ENCODE data around the gene FDXR.
A peak's percentile ranks its signal among the peaks of the same experiment; 100 is the strongest.

Gene FDXR

GRCh38 chr17:74833501-74834377 is 39.1 kb downstream of the FDXR start:
- ATAC-seq (ENCODE audit: low read depth) (peak; percentile 83), DNase-seq (ENCODE audit: low spot score in 2 of 2) (peak; percentile 41 to 70)
- Mint-ChIP-seq H3K27me3 (no peaks in the 10 kb centered on the region), H3K4me1 (peaks cover 29% of the 10 kb centered on the region), H3K9me3 (no peaks in the 10 kb centered on the region), H3K27ac (peak overlapping the region; percentile 81), H3K36me3 (peaks cover 7% of the 10 kb centered on the region), H3K4me3 (peak overlapping the region; percentile 32)

- H3K4me1 Mint-ChIP-seq, result peaks cover 29% of the 10 kb centered on the region
- H3K36me3 Mint-ChIP-seq, result peaks cover 7% of the 10 kb centered on the region
- no peaks in the 10 kb centered on the region for H3K9me3 Mint-ChIP-seq
- H3K4me3 Mint-ChIP-seq, result no peak overlapping the region
- DNase-seq (ENCODE audit: low spot score in 2 of 2), result no peak
- peak overlapping the region; percentile 60 for H3K27ac Mint-ChIP-seq
- H3K27me3 Mint-ChIP-seq, result no peaks in the 10 kb centered on the region
- ATAC-seq (ENCODE audit: low read depth), result peak; percentile 70
Observed at GRCh38 chr17:74832421-74832820, 40.4 kb downstream of the FDXR start.

- H3K27ac Mint-ChIP-seq, result peak overlapping the region; percentile 60
- H3K4me3 Mint-ChIP-seq, result no peak overlapping the region
- no peaks in the 10 kb centered on the region for H3K27me3 Mint-ChIP-seq
- H3K4me1 Mint-ChIP-seq, result peaks cover 29% of the 10 kb centered on the region
- ATAC-seq (ENCODE audit: low read depth) (no peak), DNase-seq (ENCODE audit: low spot score in 2 of 2) (no peak)
- no peaks in the 10 kb centered on the region for H3K9me3 Mint-ChIP-seq
- H3K36me3 Mint-ChIP-seq, result peaks cover 7% of the 10 kb centered on the region
Observed at GRCh38 chr17:74831444-74832146, 41.2 kb downstream of the FDXR start.

- H3K27me3 Mint-ChIP-seq, result no peaks in the 10 kb centered on the region
- ATAC-seq (ENCODE audit: low read depth), result no peak
- H3K4me1 Mint-ChIP-seq, result peaks cover 25% of the 10 kb centered on the region
- no peak overlapping the region for H3K27ac Mint-ChIP-seq
- no peak overlapping the region for H3K4me3 Mint-ChIP-seq
- H3K36me3 Mint-ChIP-seq, result peaks cover under 1% of the 10 kb centered on the region
- H3K9me3 Mint-ChIP-seq, result no peaks in the 10 kb centered on the region
- no peak for DNase-seq (ENCODE audit: low spot score in 2 of 2)
Observed at GRCh38 chr17:74830861-74831260, 41.9 kb downstream of the FDXR start.

GRCh38 chr17:74827800-74828199 is 45.0 kb downstream of the FDXR start:
- DNase-seq (ENCODE audit: low spot score in 2 of 2) (no peak), ATAC-seq (ENCODE audit: low read depth) (no peak)
- H3K36me3 Mint-ChIP-seq, result no peaks in the 10 kb centered on the region
- peaks cover 7% of the 10 kb centered on the region for H3K4me1 Mint-ChIP-seq
- H3K27me3 Mint-ChIP-seq, result no peaks in the 10 kb centered on the region
- no peak overlapping the region for H3K4me3 Mint-ChIP-seq
- H3K9me3 Mint-ChIP-seq, result no peaks in the 10 kb centered on the region
- no peak overlapping the region for H3K27ac Mint-ChIP-seq

GRCh38 chr17:74825952-74826719 is 46.7 kb downstream of the FDXR start:
- Mint-ChIP-seq H3K27ac (no peak overlapping the region), H3K27me3 (no peaks in the 10 kb centered on the region), H3K4me3 (no peak overlapping the region), H3K4me1 (no peaks in the 10 kb centered on the region), H3K9me3 (no peaks in the 10 kb centered on the region), H3K36me3 (no peaks in the 10 kb centered on the region)
- no peak for ATAC-seq (ENCODE audit: low read depth)
- no peak for DNase-seq (ENCODE audit: low spot score in 2 of 2)

GRCh38 chr17:74824961-74825627 is 47.7 kb downstream of the FDXR start:
- Mint-ChIP-seq H3K4me3 (no peak overlapping the region), H3K9me3 (no peaks in the 10 kb centered on the region), H3K27ac (no peak overlapping the region)

GRCh38 chr17:74822939-74823367 is 49.8 kb downstream of the FDXR start:
- no peaks in the 10 kb centered on the region for H3K27me3 Mint-ChIP-seq
- no peaks in the 10 kb centered on the region for H3K9me3 Mint-ChIP-seq
- H3K4me1 Mint-ChIP-seq, result no peaks in the 10 kb centered on the region
- peaks cover 7% of the 10 kb centered on the region for H3K36me3 Mint-ChIP-seq
- no peak overlapping the region for H3K4me3 Mint-ChIP-seq
- H3K27ac Mint-ChIP-seq, result no peak overlapping the region
- DNase-seq (ENCODE audit: low spot score in 2 of 2) (no peak), ATAC-seq (ENCODE audit: low read depth) (no peak)

More at GRCh38 chr17:74824961-74825627, 47.7 kb downstream of the FDXR start:
- H3K36me3 Mint-ChIP-seq, result peaks cover 2% of the 10 kb centered on the region
- DNase-seq (ENCODE audit: low spot score in 2 of 2) (no peak), ATAC-seq (ENCODE audit: low read depth) (no peak)
- H3K27me3 Mint-ChIP-seq, result no peaks in the 10 kb centered on the region
- no peaks in the 10 kb centered on the region for H3K4me1 Mint-ChIP-seq

- Mint-ChIP-seq H3K27ac (no peak overlapping the region), H3K4me3 (no peak overlapping the region), H3K36me3 (peaks cover 7% of the 10 kb centered on the region), H3K27me3 (no peaks in the 10 kb centered on the region), H3K4me1 (no peaks in the 10 kb centered on the region), H3K9me3 (no peaks in the 10 kb centered on the region)
- no peak for DNase-seq (ENCODE audit: low spot score in 2 of 2)
- no peak for ATAC-seq (ENCODE audit: low read depth)
Observed at GRCh38 chr17:74822335-74822938, 50.4 kb downstream of the FDXR start.

GRCh38 chr17:74821655-74822334 is 51.0 kb downstream of the FDXR start:
- no peaks in the 10 kb centered on the region for H3K9me3 Mint-ChIP-seq
- no peaks in the 10 kb centered on the region for H3K27me3 Mint-ChIP-seq
- no peaks in the 10 kb centered on the region for H3K4me1 Mint-ChIP-seq
- H3K36me3 Mint-ChIP-seq, result peaks cover 7% of the 10 kb centered on the region
- ATAC-seq (ENCODE audit: low read depth), result no peak
- DNase-seq (ENCODE audit: low spot score in 2 of 2), result no peak
- H3K4me3 Mint-ChIP-seq, result no peak overlapping the region
- H3K27ac Mint-ChIP-seq, result no peak overlapping the region

GRCh38 chr17:74819801-74820436 is 52.9 kb downstream of the FDXR start:
- no peaks in the 10 kb centered on the region for H3K9me3 Mint-ChIP-seq
- no peak overlapping the region for H3K27ac Mint-ChIP-seq
- no peak for DNase-seq (ENCODE audit: low spot score in 2 of 2)
- no peaks in the 10 kb centered on the region for H3K27me3 Mint-ChIP-seq
- ATAC-seq (ENCODE audit: low read depth), result no peak
- peaks cover 9% of the 10 kb centered on the region for H3K36me3 Mint-ChIP-seq
- H3K4me3 Mint-ChIP-seq, result no peak overlapping the region
- H3K4me1 Mint-ChIP-seq, result peaks cover 2% of the 10 kb centered on the region

- H3K4me3 Mint-ChIP-seq, result no peak overlapping the region
- no peaks in the 10 kb centered on the region for H3K9me3 Mint-ChIP-seq
- ATAC-seq (ENCODE audit: low read depth), result no peak
- H3K4me1 Mint-ChIP-seq, result peaks cover 2% of the 10 kb centered on the region
- DNase-seq (ENCODE audit: low spot score in 2 of 2), result no peak
- peaks cover 12% of the 10 kb centered on the region for H3K36me3 Mint-ChIP-seq
- H3K27ac Mint-ChIP-seq, result no peak overlapping the region
- no peaks in the 10 kb centered on the region for H3K27me3 Mint-ChIP-seq
Observed at GRCh38 chr17:74818291-74818938, 54.4 kb downstream of the FDXR start.
